HG02610 (cell line): Measurements from ENCODE around the gene DYNLL2.
"Not testable (repeated sequence)": the region's sequence is repeated elsewhere in the genome, so short reads cannot be mapped to it uniquely, and the experiment has no call there.

Experiments used
- ATAC-seq: cut with Tn5 transposase; IDR thresholded peaks from one replicate; pipeline ENCODE4 v1.9.1; 2021; ENCODE audit warnings: mild to moderate bottlenecking, moderate library complexity; ENCODE audit not compliant: unreplicated experiment

Gene DYNLL2

DNA sequence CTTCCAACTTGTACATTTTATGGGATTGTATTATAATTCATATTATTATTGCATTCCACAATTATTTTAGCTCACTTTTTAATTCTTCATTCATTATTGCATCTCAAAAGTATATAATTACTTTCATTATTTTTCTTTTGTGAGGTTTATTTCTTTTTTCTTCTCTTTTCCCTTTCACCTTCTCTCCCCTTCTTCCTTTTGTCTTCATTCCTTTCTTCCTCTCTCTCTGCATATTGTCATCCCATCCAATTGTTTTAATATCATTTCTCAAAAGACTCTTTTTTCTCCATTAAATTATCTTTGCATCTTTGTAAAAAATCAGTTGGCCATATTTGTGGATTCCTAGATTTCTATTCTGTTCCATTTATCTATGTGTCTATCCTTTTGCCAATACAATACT, 17.3 kb downstream of the DYNLL2 start:
- no peak for ATAC-seq

- not testable (repeated sequence) for ATAC-seq
Measured at GRCh38 chr17:58101898-58102297, 18.7 kb downstream of the DYNLL2 start.

GRCh38 chr17:58105093-58105492, 21.9 kb downstream of the DYNLL2 start:
- no peak for ATAC-seq

DNA sequence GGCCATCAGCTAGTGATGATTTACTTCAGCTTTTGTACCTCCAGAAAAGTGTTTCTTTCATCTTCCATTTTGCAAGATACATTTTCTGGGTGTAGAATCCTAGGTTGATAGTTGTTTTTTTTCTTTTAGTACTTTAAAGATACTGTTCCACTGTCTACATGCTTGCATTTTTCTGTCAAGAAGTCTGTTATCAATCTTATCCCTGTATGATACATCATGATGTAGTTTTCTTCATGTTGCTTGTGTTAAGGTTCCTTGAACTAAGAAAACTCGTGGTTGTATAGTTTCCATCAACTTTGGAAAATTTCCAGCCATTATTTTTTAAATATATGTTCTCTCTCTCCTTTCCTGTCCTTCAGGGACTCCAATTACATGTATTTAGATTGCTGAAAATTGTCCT, 24.1 kb downstream of the DYNLL2 start:
- ATAC-seq: no peak

GRCh38 chr17:58109197-58109596, 26.0 kb downstream of the DYNLL2 start:
- ATAC-seq: no peak

DNA sequence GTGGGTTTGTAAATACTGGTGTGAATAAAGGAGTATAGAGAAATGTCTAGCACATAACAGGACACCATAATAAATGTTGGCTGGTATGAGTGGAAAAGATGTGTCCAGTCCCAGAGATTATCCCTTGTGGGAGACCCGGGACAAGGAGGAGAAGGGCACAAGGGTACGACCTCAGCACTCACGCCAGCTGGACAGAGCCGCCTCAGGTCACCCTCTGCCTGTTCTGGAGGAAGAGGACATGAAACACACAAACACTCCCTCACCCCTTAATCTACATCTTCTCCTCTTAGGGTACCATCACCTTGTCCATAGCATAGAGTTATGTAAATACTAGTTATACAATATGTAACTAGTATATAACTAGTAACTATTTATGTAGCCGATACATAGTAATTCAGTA, 26.8 kb downstream of the DYNLL2 start:
- no peak for ATAC-seq

GRCh38 chr17:58111676-58112075, 28.5 kb downstream of the DYNLL2 start:
- ATAC-seq: no peak

DNA sequence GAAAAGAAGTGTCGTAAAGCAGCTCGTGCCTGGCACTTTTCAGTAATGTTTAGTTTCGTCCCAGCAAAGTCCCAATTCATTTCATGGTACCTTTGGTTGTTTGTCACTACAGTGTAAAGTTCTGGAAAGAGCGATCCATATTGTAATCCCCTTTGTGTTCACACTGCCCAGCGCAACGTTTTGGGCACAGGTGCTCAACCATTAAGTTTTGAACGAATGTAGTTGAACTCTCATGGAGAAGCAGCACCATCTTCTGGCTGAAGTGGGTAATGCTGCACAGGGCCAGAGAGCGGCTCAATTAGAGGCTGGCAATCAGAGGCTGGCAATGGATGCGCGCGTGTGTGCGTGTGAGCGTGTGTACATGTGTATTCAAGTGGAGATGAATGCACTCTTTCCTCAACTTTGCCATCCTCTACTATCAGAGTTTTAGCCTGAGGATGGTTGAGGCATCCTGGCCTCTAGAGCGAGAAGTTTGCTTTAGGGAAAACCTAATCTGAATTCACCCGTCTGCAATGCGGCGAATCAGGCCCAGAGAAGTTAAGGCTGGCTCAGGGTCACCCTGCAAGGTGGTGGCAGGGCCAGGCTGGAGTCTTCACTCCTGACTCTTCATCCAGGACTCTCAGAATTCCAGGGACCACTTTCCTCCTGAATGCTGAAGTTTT, 29.9 kb downstream of the DYNLL2 start:
- no peak for ATAC-seq

DNA sequence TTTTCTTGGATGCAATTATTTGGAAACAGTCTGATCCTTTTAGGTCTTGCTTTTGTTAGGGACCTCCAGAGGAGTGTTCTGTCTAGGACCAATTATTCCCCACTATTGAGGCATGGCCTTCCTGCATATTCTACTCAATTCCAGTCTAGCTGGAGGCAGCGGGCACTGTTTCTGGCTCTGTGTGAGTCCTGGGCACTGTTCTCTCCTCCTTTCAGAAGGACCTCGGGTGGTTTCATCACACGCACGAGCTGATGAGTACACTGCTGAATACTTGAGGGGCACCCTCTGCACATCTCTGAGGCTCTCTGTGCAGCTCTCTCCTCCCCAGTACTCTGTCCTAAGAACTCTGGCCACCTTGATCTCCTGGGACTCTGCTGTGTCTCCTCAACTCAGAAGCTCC, 30.7 kb downstream of the DYNLL2 start:
- ATAC-seq: no peak

DNA sequence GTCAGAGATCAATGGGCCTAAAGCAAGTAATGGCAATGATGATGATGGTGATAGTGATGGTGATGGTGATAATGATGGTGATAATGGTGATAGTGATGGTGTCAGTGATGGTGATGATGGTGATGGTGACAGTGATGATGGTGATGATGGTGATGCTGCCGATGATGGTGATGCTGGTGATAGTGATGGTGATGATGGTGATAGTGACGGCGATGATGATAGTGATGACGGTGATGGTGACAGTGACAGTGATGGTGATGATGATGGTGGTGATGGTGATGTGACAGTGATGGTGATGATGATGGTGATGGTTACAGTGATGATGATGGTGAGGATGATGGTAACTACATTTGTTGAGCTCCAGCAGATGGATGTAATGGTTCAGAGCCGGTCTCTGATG, 34.2 kb downstream of the DYNLL2 start:
- ATAC-seq: no peak

DNA sequence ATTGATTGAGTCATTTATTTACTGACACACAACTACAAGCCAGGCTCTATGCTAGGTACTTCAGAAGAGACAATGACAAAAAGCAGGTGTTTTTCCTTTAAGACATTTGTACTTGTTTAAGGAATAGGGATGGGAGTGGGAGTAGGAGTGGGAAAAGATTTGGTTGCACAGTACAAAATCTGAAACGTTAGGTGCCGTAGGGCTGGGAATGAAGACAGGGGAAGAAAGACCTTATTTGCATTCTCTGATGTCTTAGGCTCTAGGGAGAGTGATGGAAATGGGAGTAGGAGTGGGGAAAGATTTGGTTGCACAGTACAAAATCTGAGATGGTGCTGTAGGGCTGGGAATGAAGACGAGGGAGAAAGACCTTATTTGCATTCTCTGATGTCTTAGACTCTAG, 36.3 kb downstream of the DYNLL2 start:
- ATAC-seq: no peak

DNA sequence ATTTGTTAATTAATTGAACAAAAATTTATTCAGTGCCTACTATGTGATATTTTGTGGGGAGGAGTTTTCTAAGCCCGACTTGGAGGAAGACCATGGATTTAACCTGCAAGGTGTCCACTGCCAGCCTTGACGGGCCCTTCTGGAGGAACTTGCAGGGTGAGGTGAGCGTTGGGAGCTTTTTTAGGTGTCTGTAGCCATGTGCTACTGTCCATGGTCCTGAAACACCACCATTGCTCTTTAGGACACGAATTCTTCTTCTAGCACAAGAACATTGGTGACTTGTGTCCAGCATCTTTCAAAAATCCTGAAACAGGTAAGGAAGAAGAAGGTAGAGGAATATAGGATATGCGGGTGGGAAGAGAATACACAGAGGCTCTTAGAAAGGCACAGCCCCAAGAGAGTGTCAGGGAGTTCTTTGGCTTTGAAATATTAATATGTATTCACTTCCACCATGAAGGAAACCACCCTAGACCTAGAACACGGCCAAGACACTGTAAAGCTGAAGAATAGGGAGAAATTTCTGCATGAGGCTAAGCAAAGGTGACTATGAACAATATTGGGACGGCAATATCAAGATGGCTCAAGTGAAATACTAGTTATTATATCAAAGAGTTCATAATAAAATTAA, 37.1 kb downstream of the DYNLL2 start:
- no peak for ATAC-seq

DNA sequence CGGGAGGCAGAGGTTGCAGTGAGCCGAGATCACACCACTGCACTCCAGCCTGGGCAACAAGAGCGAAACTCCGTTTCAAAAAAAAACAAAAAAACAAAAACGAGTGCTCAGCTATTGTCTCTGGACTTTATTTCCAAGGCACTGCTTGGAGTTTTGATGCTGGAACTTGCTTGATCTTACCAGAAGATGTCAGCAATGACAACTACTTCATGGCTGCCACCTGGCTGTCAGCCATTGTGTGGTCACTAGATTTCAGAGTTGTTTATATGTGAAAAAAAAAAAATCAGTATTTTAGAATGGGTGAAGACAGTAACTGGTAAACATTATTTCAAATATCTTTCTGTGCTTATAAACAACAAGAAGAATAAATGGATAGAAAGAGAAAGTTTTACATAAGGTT, 38.7 kb downstream of the DYNLL2 start:
- no peak for ATAC-seq

- no peak for ATAC-seq
Measured at GRCh38 chr17:58127846-58128245, 44.6 kb downstream of the DYNLL2 start.

DNA sequence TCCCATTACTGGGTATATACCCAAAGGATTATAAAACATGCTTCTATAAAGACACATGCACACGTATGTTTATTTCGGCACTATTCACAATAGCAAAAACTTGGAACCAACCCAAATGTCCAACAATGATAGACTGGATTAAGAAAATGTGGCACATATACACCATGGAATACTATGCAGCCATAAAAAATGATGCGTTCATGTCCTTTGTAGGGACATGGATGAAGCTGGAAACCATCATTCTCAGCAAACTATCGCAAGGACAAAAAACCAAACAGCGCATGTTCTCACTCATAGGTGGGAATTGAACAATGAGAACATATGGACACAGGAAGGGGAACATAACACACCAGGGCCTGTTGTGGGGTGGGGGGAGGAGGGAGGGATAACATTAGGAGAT, 49.5 kb downstream of the DYNLL2 start:
- not testable (repeated sequence) for ATAC-seq

DNA sequence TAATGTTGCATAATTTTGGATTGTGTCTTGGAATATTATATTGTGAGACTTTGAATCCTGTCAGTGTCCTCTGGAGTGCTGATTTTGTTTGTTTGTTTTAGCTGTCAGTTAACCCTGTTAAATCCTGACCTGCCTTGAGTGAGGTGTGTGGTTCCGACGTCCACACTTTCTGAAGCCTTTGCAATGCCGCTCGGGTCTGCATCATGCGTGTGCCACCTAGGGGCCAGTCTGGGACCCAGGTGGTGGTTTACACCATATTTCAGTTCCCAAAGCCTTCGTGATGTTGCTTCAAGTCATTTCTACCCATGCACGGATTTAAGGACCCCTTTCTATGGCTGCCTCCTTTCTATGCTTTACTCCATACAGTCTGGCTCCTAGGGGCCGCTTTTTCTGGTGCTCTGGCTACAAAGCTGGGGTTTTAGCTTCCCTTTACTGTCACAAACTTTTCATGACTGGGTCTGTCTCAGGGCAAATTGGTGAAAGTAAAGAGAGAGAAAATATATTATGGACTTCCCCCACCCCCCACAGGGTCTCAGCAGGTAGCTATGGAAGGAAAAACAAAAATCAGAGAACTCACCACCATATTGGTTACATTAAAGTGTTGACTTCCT, 53.6 kb downstream of the DYNLL2 start:
- no peak for ATAC-seq

GRCh38 chr17:58141505-58141904, 58.3 kb downstream of the DYNLL2 start:
- no peak for ATAC-seq

GRCh38 chr17:58143335-58143734, 60.1 kb downstream of the DYNLL2 start:
- ATAC-seq: not testable (repeated sequence)

DNA sequence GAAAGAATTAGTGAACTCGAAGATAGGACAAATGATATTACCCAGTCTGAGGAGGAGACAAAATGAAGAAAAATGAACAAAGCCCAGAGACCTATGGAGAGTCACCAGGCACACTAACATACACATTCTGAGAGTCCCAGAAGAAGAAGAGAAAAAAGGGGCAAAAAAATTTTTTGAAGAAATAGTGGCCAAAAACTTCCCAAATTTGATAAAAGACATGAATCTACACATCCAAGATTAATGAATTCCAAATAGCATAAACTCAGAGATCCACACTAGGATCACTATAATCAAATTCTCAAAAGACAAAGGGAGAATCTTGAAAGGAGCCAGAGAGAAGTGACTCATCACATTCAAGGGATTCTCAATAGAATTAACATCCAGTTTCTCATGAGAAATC, 61.6 kb downstream of the DYNLL2 start:
- no peak for ATAC-seq
